ENCODE measurements around the gene AGER. TPM values are rescaled to one million over a fixed set of nuclear protein-coding genes. Genes with fewer than 3 reads are reported as not detected.

AGER gene
- total and polyA plus RNA-seq, 7 donors, result 1.9 to 10.6 (median 5.3) TPM; not detected in 1

GRCh38 chr6:32196682-32197616 lies 12.9 kb upstream of the AGER start:
- H3K27me3 ChIP-seq, result no peaks in the 10 kb centered on the region
- peak overlapping the region; percentile 68 to 91 (median 82) for H3K4me3 ChIP-seq
- peaks cover 0 to 25% (median 23%) of the 10 kb centered on the region in 4 donors for H3K4me1 ChIP-seq
- TF ChIP-seq EP300 (IDR thresholded peaks at IDR 0.05), result no peak
- peak in 1 of 4 donors; percentile 18 for TF ChIP-seq POLR2AphosphoS5 (IDR thresholded peaks at IDR 0.05)
- TF ChIP-seq CTCF (IDR thresholded peaks at IDR 0.05), result no peak
- 28 to 39% methylated on average over 28 of the region's 28 CpGs for WGBS, 2 donors
- no peaks in the 10 kb centered on the region for H3K36me3 ChIP-seq
- peak overlapping the region; percentile 93 to 100 (median 100) for H3K27ac ChIP-seq
- peak; percentile 80 for DNase-seq
- H3K9me3 ChIP-seq, result no peaks in the 10 kb centered on the region
- intact Hi-C loops (cut with DNase I), result loop anchor here (2.0 to 10.0 kb wide), 7 partner anchors 45 to 1218 kb away; partner anchors contain the start of genes BAG6, BRD2, CUTA and DXO

- Histone ChIP-seq H3K27ac (peak overlapping the region; percentile 93 to 100 (median 100)), H3K27me3 (no peaks in the 10 kb centered on the region), H3K36me3 (no peaks in the 10 kb centered on the region), H3K9me3 (no peaks in the 10 kb centered on the region), H3K4me1 (peaks cover 0 to 31% (median 27%) of the 10 kb centered on the region in 4 donors), H3K4me3 (peak overlapping the region; percentile 68 to 91 (median 82))
- 0% methylated on average over 58 of the region's 58 CpGs for WGBS, 2 donors
- DNase-seq, result peak; percentile 97
- peak; percentile 99 for TF ChIP-seq POLR2A (IDR thresholded peaks at IDR 0.05)
- peak; percentile 98 to 100 (median 99) for TF ChIP-seq POLR2AphosphoS5 (IDR thresholded peaks at IDR 0.05)
- TF ChIP-seq CTCF (IDR thresholded peaks at IDR 0.05), result no peak
- peak in 2 of 4 donors; percentile 77 to 91 for TF ChIP-seq EP300 (IDR thresholded peaks at IDR 0.05)
- intact Hi-C loops (cut with DNase I), result loop anchor here (1.0 to 10.0 kb wide), 8 partner anchors 44 to 1219 kb away; partner anchors contain the start of genes BAG6, BRD2, CUTA and DXO
Measured at GRCh38 chr6:32195902-32196681, 12.0 kb upstream of the AGER start.

- H3K36me3 ChIP-seq, result no peaks in the 10 kb centered on the region
- H3K9me3 ChIP-seq, result no peaks in the 10 kb centered on the region
- peak; percentile 100 for DNase-seq
- H3K4me1 ChIP-seq, result peaks cover 0 to 36% (median 32%) of the 10 kb centered on the region in 4 donors
- intact Hi-C loops (cut with DNase I), result loop anchor here (1.0 to 10.0 kb wide), 7 partner anchors 43 to 1219 kb away; partner anchors contain the start of genes BAG6, BRD2, CUTA and DXO
- 0% methylated on average over 25 of the region's 25 CpGs for WGBS, 2 donors
- H3K27ac ChIP-seq, result peak overlapping the region; percentile 93 to 100 (median 100)
- H3K4me3 ChIP-seq, result peak overlapping the region; percentile 68 to 91 (median 82)
- no peak for TF ChIP-seq POLR2AphosphoS5 (IDR thresholded peaks at IDR 0.05)
- TF ChIP-seq POLR2A (IDR thresholded peaks at IDR 0.05), result no peak
- TF ChIP-seq CTCF (IDR thresholded peaks at IDR 0.05), result peak in 3 of 4 experiments; percentile 15 to 42 (median 26)
- no peak for TF ChIP-seq EP300 (IDR thresholded peaks at IDR 0.05)
- H3K27me3 ChIP-seq, result no peaks in the 10 kb centered on the region
Measured at GRCh38 chr6:32195652-32195901, 11.5 kb upstream of the AGER start.

- Histone ChIP-seq H3K27me3 (no peaks in the 10 kb centered on the region), H3K36me3 (no peaks in the 10 kb centered on the region), H3K27ac (peak overlapping the region; percentile 93 to 100 (median 100)), H3K4me3 (peak overlapping the region in 3 of 4 donors; percentile 30 to 91 (median 43)), H3K4me1 (peaks cover 0 to 38% (median 35%) of the 10 kb centered on the region in 4 donors), H3K9me3 (no peaks in the 10 kb centered on the region)
- intact Hi-C loops (cut with DNase I), result loop anchor here (1.0 to 10.0 kb wide), 7 partner anchors 43 to 1220 kb away; partner anchors contain the start of genes BAG6, BRD2, CUTA and DXO
- WGBS, 2 donors, result 16 to 17% methylated on average over 15 of the region's 15 CpGs
- TF ChIP-seq POLR2AphosphoS5 (IDR thresholded peaks at IDR 0.05) (peak; percentile 96 to 99 (median 96)), POLR2A (IDR thresholded peaks at IDR 0.05) (peak; percentile 92 to 95), CTCF (IDR thresholded peaks at IDR 0.05) (peak; percentile 48 to 80 (median 64)), EP300 (IDR thresholded peaks at IDR 0.05) (no peak)
- no peak for DNase-seq
Measured at GRCh38 chr6:32194825-32195651, 11.0 kb upstream of the AGER start.

All from sigmoid colon (tissue), 7 donors.